ENCODE data around the gene CRHR1. TPM values are rescaled to one million over a fixed set of nuclear protein-coding genes. Genes with fewer than 3 reads are reported as not detected.

CRHR1 gene
- total and polyA plus RNA-seq, 2 donors = 0.05 to 0.32 TPM

GRCh38 chr17:45841186-45841585, 57.1 kb downstream of the CRHR1 start:
- Histone ChIP-seq H3K27me3 (ENCODE audit: control insufficient read depth in 2 of 2, insufficient read depth in 1 of 2, low read length in 1 of 2) (peaks cover 0 to 9% of the 10 kb centered on the region in 2 donors), H3K4me3 (ENCODE audit: low read length in 2 of 2) (no peak overlapping the region), H3K9me3 (ENCODE audit: control insufficient read depth in 2 of 2, insufficient read depth in 1 of 2, low read length in 1 of 2) (no peaks in the 10 kb centered on the region), H3K4me1 (ENCODE audit: control insufficient read depth in 2 of 2, insufficient read depth in 2 of 2, low read length in 2 of 2) (no peaks in the 10 kb centered on the region), H3K36me3 (ENCODE audit: control insufficient read depth in 2 of 2, insufficient read depth in 2 of 2, low read length in 1 of 2) (no peaks in the 10 kb centered on the region), H3K27ac (ENCODE audit: low read depth in 1 of 2, low read length in 1 of 2) (no peak overlapping the region)
- DNase-seq (ENCODE audit: low read depth in 6 of 9, low spot score in 9 of 9) = no peak
- WGBS = 90% methylated on average over 9 of the region's 9 CpGs

GRCh38 chr17:45841883-45842525, 57.9 kb downstream of the CRHR1 start:
- Histone ChIP-seq H3K9me3 (ENCODE audit: control insufficient read depth in 2 of 2, insufficient read depth in 1 of 2, low read length in 1 of 2) (no peaks in the 10 kb centered on the region), H3K36me3 (ENCODE audit: control insufficient read depth in 2 of 2, insufficient read depth in 2 of 2, low read length in 1 of 2) (no peaks in the 10 kb centered on the region), H3K4me1 (ENCODE audit: control insufficient read depth in 2 of 2, insufficient read depth in 2 of 2, low read length in 2 of 2) (no peaks in the 10 kb centered on the region), H3K27me3 (ENCODE audit: control insufficient read depth in 2 of 2, insufficient read depth in 1 of 2, low read length in 1 of 2) (peaks cover 0 to 8% of the 10 kb centered on the region in 2 donors), H3K27ac (ENCODE audit: low read depth in 1 of 2, low read length in 1 of 2) (no peak overlapping the region), H3K4me3 (ENCODE audit: low read length in 2 of 2) (no peak overlapping the region)
- WGBS = 79% methylated on average over 7 of the region's 7 CpGs
- DNase-seq (ENCODE audit: low read depth in 6 of 9, low spot score in 9 of 9) = no peak

DNA sequence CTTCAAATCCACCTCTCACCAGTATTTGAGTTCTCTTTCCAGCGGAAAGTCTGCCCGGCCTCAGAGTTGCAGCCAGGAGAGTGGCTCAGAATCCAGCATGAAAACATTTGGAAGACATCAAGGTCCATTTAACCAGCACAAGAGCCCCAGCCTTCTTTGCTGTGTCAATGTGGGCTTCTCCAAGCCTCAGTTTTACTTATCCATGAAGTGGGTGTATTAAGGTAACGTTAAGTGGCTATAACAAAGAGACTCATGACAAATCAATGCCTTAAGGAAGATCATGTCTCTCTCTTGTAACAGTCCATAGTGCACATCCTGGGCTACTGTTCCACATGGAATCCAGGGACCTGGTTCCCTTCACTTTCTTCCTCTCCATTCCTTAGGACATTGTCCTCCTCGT, 59.6 kb downstream of the CRHR1 start:
- peaks cover 0 to 5% of the 10 kb centered on the region in 2 donors for H3K27me3 ChIP-seq (ENCODE audit: control insufficient read depth in 2 of 2, insufficient read depth in 1 of 2, low read length in 1 of 2)
- no peaks in the 10 kb centered on the region for H3K9me3 ChIP-seq (ENCODE audit: control insufficient read depth in 2 of 2, insufficient read depth in 1 of 2, low read length in 1 of 2)
- no peak for DNase-seq (ENCODE audit: low read depth in 6 of 9, low spot score in 9 of 9)
- 98% methylated on average over 4 of the region's 4 CpGs for WGBS
- H3K27ac ChIP-seq (ENCODE audit: low read depth in 1 of 2, low read length in 1 of 2) = no peak overlapping the region
- H3K4me3 ChIP-seq (ENCODE audit: low read length in 2 of 2) = no peak overlapping the region
- H3K4me1 ChIP-seq (ENCODE audit: control insufficient read depth in 2 of 2, insufficient read depth in 2 of 2, low read length in 2 of 2) = no peaks in the 10 kb centered on the region
- no peaks in the 10 kb centered on the region for H3K36me3 ChIP-seq (ENCODE audit: control insufficient read depth in 2 of 2, insufficient read depth in 2 of 2, low read length in 1 of 2)

- Histone ChIP-seq H3K4me1 (ENCODE audit: control insufficient read depth in 2 of 2, insufficient read depth in 2 of 2, low read length in 2 of 2) (no peaks in the 10 kb centered on the region), H3K9me3 (ENCODE audit: control insufficient read depth in 2 of 2, insufficient read depth in 1 of 2, low read length in 1 of 2) (no peaks in the 10 kb centered on the region), H3K4me3 (ENCODE audit: low read length in 2 of 2) (no peak within 1 kb of the TSS), H3K27ac (ENCODE audit: low read depth in 1 of 2, low read length in 1 of 2) (no peak within 1 kb of the TSS), H3K27me3 (ENCODE audit: control insufficient read depth in 2 of 2, insufficient read depth in 1 of 2, low read length in 1 of 2) (peaks cover 0 to 7% of the 10 kb centered on the region in 2 donors), H3K36me3 (ENCODE audit: control insufficient read depth in 2 of 2, insufficient read depth in 2 of 2, low read length in 1 of 2) (no peaks in the 10 kb centered on the region)
- no peak for DNase-seq (ENCODE audit: low read depth in 6 of 9, low spot score in 9 of 9)
- 92% methylated on average over 25 of the region's 25 CpGs for WGBS
Observed at GRCh38 chr17:45844695-45845375, 60.7 kb downstream of the CRHR1 start, which contains the start of gene SPPL2C. SPPL2C (plus strand) TSS chr17:45844881; CDS start chr17:45844907, 26 bp downstream.

- Histone ChIP-seq H3K27ac (ENCODE audit: low read depth in 1 of 2, low read length in 1 of 2) (no peak overlapping the region), H3K27me3 (ENCODE audit: control insufficient read depth in 2 of 2, insufficient read depth in 1 of 2, low read length in 1 of 2) (peaks cover 0 to 10% of the 10 kb centered on the region in 2 donors), H3K4me1 (ENCODE audit: control insufficient read depth in 2 of 2, insufficient read depth in 2 of 2, low read length in 2 of 2) (no peaks in the 10 kb centered on the region), H3K4me3 (ENCODE audit: low read length in 2 of 2) (no peak overlapping the region), H3K9me3 (ENCODE audit: control insufficient read depth in 2 of 2, insufficient read depth in 1 of 2, low read length in 1 of 2) (no peaks in the 10 kb centered on the region), H3K36me3 (ENCODE audit: control insufficient read depth in 2 of 2, insufficient read depth in 2 of 2, low read length in 1 of 2) (no peaks in the 10 kb centered on the region)
- DNase-seq (ENCODE audit: low read depth in 6 of 9, low spot score in 9 of 9) = no peak
- WGBS = 96% methylated on average over 35 of the region's 35 CpGs
Observed at GRCh38 chr17:45845376-45846185, 61.5 kb downstream of the CRHR1 start.

DNA sequence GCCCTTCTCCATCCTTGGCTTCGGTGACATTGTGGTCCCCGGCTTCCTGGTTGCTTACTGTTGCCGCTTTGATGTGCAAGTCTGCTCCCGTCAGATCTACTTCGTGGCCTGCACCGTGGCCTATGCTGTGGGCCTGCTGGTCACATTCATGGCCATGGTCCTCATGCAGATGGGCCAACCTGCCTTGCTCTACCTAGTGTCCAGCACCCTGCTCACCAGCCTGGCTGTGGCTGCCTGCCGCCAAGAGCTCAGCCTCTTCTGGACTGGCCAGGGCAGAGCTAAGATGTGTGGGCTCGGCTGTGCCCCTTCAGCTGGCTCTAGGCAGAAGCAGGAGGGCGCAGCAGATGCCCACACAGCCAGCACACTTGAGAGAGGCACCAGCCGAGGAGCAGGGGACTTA, 62.1 kb downstream of the CRHR1 start:
- no peak overlapping the region for H3K27ac ChIP-seq (ENCODE audit: low read depth in 1 of 2, low read length in 1 of 2)
- H3K4me1 ChIP-seq (ENCODE audit: control insufficient read depth in 2 of 2, insufficient read depth in 2 of 2, low read length in 2 of 2) = no peaks in the 10 kb centered on the region
- no peak overlapping the region for H3K4me3 ChIP-seq (ENCODE audit: low read length in 2 of 2)
- WGBS = 89% methylated on average over 10 of the region's 10 CpGs
- H3K36me3 ChIP-seq (ENCODE audit: control insufficient read depth in 2 of 2, insufficient read depth in 2 of 2, low read length in 1 of 2) = no peaks in the 10 kb centered on the region
- H3K9me3 ChIP-seq (ENCODE audit: control insufficient read depth in 2 of 2, insufficient read depth in 1 of 2, low read length in 1 of 2) = no peaks in the 10 kb centered on the region
- H3K27me3 ChIP-seq (ENCODE audit: control insufficient read depth in 2 of 2, insufficient read depth in 1 of 2, low read length in 1 of 2) = peaks cover 0 to 16% of the 10 kb centered on the region in 2 donors
- no peak for DNase-seq (ENCODE audit: low read depth in 6 of 9, low spot score in 9 of 9)

DNA sequence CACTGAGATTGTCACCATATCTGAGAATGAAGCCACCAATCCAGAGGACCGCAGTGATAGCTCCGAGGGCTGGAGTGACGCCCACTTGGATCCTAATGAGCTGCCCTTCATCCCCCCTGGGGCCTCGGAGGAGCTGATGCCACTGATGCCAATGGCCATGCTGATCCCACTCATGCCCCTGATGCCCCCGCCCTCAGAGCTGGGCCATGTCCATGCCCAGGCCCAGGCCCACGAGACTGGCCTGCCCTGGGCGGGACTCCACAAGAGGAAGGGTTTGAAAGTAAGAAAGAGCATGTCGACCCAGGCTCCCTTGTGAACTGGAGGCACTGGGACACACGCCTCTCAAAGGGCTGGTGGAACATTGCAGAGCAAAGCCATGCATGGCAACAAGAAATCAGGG, 62.5 kb downstream of the CRHR1 start:
- H3K36me3 ChIP-seq (ENCODE audit: control insufficient read depth in 2 of 2, insufficient read depth in 2 of 2, low read length in 1 of 2) = no peaks in the 10 kb centered on the region
- H3K4me3 ChIP-seq (ENCODE audit: low read length in 2 of 2) = no peak overlapping the region
- H3K27me3 ChIP-seq (ENCODE audit: control insufficient read depth in 2 of 2, insufficient read depth in 1 of 2, low read length in 1 of 2) = peaks cover 0 to 20% of the 10 kb centered on the region in 2 donors
- WGBS = 90% methylated on average over 9 of the region's 9 CpGs
- no peaks in the 10 kb centered on the region for H3K4me1 ChIP-seq (ENCODE audit: control insufficient read depth in 2 of 2, insufficient read depth in 2 of 2, low read length in 2 of 2)
- H3K9me3 ChIP-seq (ENCODE audit: control insufficient read depth in 2 of 2, insufficient read depth in 1 of 2, low read length in 1 of 2) = no peaks in the 10 kb centered on the region
- H3K27ac ChIP-seq (ENCODE audit: low read depth in 1 of 2, low read length in 1 of 2) = no peak overlapping the region
- no peak for DNase-seq (ENCODE audit: low read depth in 6 of 9, low spot score in 9 of 9)

GRCh38 chr17:45847101-45847500, 63.0 kb downstream of the CRHR1 start:
- Histone ChIP-seq H3K4me1 (ENCODE audit: control insufficient read depth in 2 of 2, insufficient read depth in 2 of 2, low read length in 2 of 2) (no peaks in the 10 kb centered on the region), H3K9me3 (ENCODE audit: control insufficient read depth in 2 of 2, insufficient read depth in 1 of 2, low read length in 1 of 2) (no peaks in the 10 kb centered on the region), H3K36me3 (ENCODE audit: control insufficient read depth in 2 of 2, insufficient read depth in 2 of 2, low read length in 1 of 2) (no peaks in the 10 kb centered on the region), H3K4me3 (ENCODE audit: low read length in 2 of 2) (no peak overlapping the region), H3K27ac (ENCODE audit: low read depth in 1 of 2, low read length in 1 of 2) (no peak overlapping the region), H3K27me3 (ENCODE audit: control insufficient read depth in 2 of 2, insufficient read depth in 1 of 2, low read length in 1 of 2) (peaks cover 2 to 21% of the 10 kb centered on the region in 2 donors)
- WGBS = 98% methylated on average over 4 of the region's 4 CpGs
- DNase-seq (ENCODE audit: low read depth in 6 of 9, low spot score in 9 of 9) = no peak

DNA sequence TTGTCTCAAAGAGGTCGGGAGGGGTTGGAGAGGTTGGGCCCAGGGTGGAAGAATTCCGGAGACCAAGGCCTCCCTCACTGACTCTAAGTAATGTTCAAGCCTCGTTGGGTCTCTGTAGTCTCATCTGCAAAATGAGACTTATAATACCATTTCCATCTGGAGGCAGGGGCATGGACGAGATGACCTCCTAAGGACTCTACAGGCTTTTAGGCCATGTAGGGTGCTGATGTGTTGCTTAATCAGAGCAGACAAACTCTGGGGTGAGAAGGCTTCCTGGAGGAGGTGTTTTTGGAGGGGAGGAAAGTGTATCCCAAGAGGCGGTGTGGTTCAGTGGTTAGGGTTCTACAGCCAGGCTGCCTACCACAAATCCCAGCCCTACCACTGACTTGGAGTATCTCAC, 63.6 kb downstream of the CRHR1 start:
- no peak overlapping the region for H3K4me3 ChIP-seq (ENCODE audit: low read length in 2 of 2)
- no peak for DNase-seq (ENCODE audit: low read depth in 6 of 9, low spot score in 9 of 9)
- H3K4me1 ChIP-seq (ENCODE audit: control insufficient read depth in 2 of 2, insufficient read depth in 2 of 2, low read length in 2 of 2) = no peaks in the 10 kb centered on the region
- 93% methylated on average over 5 of the region's 5 CpGs for WGBS
- no peaks in the 10 kb centered on the region for H3K36me3 ChIP-seq (ENCODE audit: control insufficient read depth in 2 of 2, insufficient read depth in 2 of 2, low read length in 1 of 2)
- H3K27ac ChIP-seq (ENCODE audit: low read depth in 1 of 2, low read length in 1 of 2) = no peak overlapping the region
- H3K9me3 ChIP-seq (ENCODE audit: control insufficient read depth in 2 of 2, insufficient read depth in 1 of 2, low read length in 1 of 2) = no peaks in the 10 kb centered on the region
- H3K27me3 ChIP-seq (ENCODE audit: control insufficient read depth in 2 of 2, insufficient read depth in 1 of 2, low read length in 1 of 2) = peaks cover 2 to 26% of the 10 kb centered on the region in 2 donors

Data from thymus (tissue), 11 donors.